H1 (cell line): ENCODE measurements around the gene CFHR1. TPM values are rescaled to one million over a fixed set of nuclear protein-coding genes. Genes with fewer than 3 reads are reported as not detected.
"Not testable (repeated sequence)": the region's sequence is repeated elsewhere in the genome, so short reads cannot be mapped to it uniquely, and the experiment has no call there.

ENCODE experiments used
- CTCF ChIA-PET: fragments of 300-600 bp; sonication (Branson Sonifier 250); formaldehyde crosslinking; loops from one replicate; lab custom pipeline; 2021; ENCODE audit not compliant: partially characterized antibody; lab: Charles Lee
- POLR2A ChIA-PET: fragments of 300-600 bp; sonication (Branson Sonifier 250); formaldehyde crosslinking; loops from one replicate; lab custom pipeline; 2021; ENCODE audit warnings: inconsistent platforms; ENCODE audit not compliant: partially characterized antibody; lab: Charles Lee
- DNase-seq, 2 experiments: peaks; one replicate each; pipeline versions ENCODE4 v3.0.0 to v3.0.0-alpha.2; 2010 to 2022; ENCODE audit warnings: low spot score in 2 of 2, low read depth in 1 of 2, mixed read lengths in 1 of 2
- FAIRE-seq: peaks from 2 replicates; lab custom pipeline; 2011; peaks lifted over from hg19 to GRCh38; lab: Jason Lieb, UNC
- H2AFZ ChIP-seq: 2 replicates; pipeline ENCODE4 v1.8.1; 2012; ENCODE audit warnings: low read length, inconsistent platforms
- H2AK5ac ChIP-seq: 2 replicates; pipeline ENCODE4 v1.6.1; 2013; ENCODE audit warnings: low read depth, low read length
- H2BK120ac ChIP-seq: replicated peaks from 2 replicates; pipeline ENCODE3; 2013; ENCODE audit warnings: low read depth, low read length, inconsistent platforms
- H2BK12ac ChIP-seq: 2 replicates; pipeline ENCODE4 v1.6.1; 2013; ENCODE audit warnings: low read depth, low read length
- H2BK15ac ChIP-seq: 2 replicates; pipeline ENCODE4 v1.6.1; 2013; ENCODE audit warnings: low read length
- H2BK20ac ChIP-seq: 2 replicates; pipeline ENCODE4 v1.6.1; 2013; ENCODE audit warnings: low read length
- H2BK5ac ChIP-seq: 2 replicates; pipeline ENCODE4 v1.6.1; 2013; ENCODE audit warnings: low read depth, low read length
- H3K14ac ChIP-seq: 2 replicates; pipeline ENCODE4 v1.6.1; 2013; ENCODE audit warnings: inconsistent platforms; ENCODE audit not compliant: insufficient read length
- H3K18ac ChIP-seq: 2 replicates; pipeline ENCODE4 v1.6.1; 2013; ENCODE audit warnings: low read length; ENCODE audit errors: extremely low read depth
- H3K23ac ChIP-seq: 2 replicates; pipeline ENCODE4 v1.6.1; 2013; ENCODE audit warnings: inconsistent platforms; ENCODE audit not compliant: insufficient read length
- H3K23me2 ChIP-seq: 2 replicates; pipeline ENCODE4 v1.6.1; 2013; ENCODE audit warnings: low read depth, low read length
- H3K27ac ChIP-seq: 2 replicates; pipeline ENCODE4 v1.6.1; 2011; ENCODE audit warnings: low read depth, low read length, inconsistent platforms
- H3K27me3 ChIP-seq, 4 experiments: replicated peaks in 1 of 4; 1 replicate in 1 of 4; 2 replicates in 3 of 4; pipeline versions ENCODE4 v1.6.1 to v1.8.1; 2011 to 2013; ENCODE audit warnings: low read length in 3 of 4, mild to moderate bottlenecking in 3 of 4, inconsistent platforms in 2 of 4, mixed read lengths in 2 of 4, moderate library complexity in 1 of 4; ENCODE audit not compliant: control insufficient read depth in 3 of 4, insufficient read depth in 3 of 4; ENCODE audit errors: extremely low read depth in 1 of 4
- H3K36me3 ChIP-seq, 4 experiments: 2 replicates each; pipeline versions ENCODE4 v1.6.1 to v1.8.1; 2011 to 2013; ENCODE audit warnings: mild to moderate bottlenecking in 4 of 4, low read length in 3 of 4, moderate library complexity in 2 of 4, control low read depth in 1 of 4, inconsistent platforms in 1 of 4; ENCODE audit not compliant: insufficient read depth in 4 of 4, control insufficient read depth in 2 of 4
- H3K4ac ChIP-seq: replicated peaks from 2 replicates; pipeline ENCODE3; 2013; ENCODE audit warnings: low read length, low read depth, mixed read lengths, inconsistent platforms; ENCODE audit not compliant: insufficient read length
- H3K4me1 ChIP-seq, 4 experiments: replicated peaks in 1 of 4; 1 replicate in 1 of 4; 2 replicates in 3 of 4; pipeline versions ENCODE4 v1.6.1 to v1.8.1; 2011 to 2013; ENCODE audit warnings: low read length in 3 of 4, inconsistent platforms in 2 of 4, mixed read lengths in 1 of 4; ENCODE audit not compliant: insufficient read depth in 4 of 4, control insufficient read depth in 3 of 4
- H3K4me2 ChIP-seq, 2 experiments: 2 replicates each; pipeline versions ENCODE4 v1.6.1 to v1.8.1; 2011 to 2013; ENCODE audit warnings: low read depth in 2 of 2, low read length in 2 of 2, control low read depth in 1 of 2, inconsistent platforms in 1 of 2, mild to moderate bottlenecking in 1 of 2; ENCODE audit not compliant: insufficient read depth in 1 of 2
- H3K4me3 ChIP-seq, 4 experiments: fragments of 200-600, 300-600 bp in 1 of 4; sonication (generic), shearing (Covaris generic), sonication (Bioruptor Twin) in 1 of 4; 2 replicates each; pipeline versions ENCODE4 v1.5.1 to v1.8.1; 2011 to 2016; ENCODE audit warnings: low read length in 4 of 4, low read depth in 3 of 4, control low read depth in 2 of 4, inconsistent platforms in 2 of 4, mild to moderate bottlenecking in 2 of 4, mixed read lengths in 1 of 4, moderate library complexity in 1 of 4; ENCODE audit not compliant: insufficient read depth in 2 of 4; ENCODE audit errors: extremely low read depth in 1 of 4
- H3K56ac ChIP-seq: replicated peaks from 2 replicates; pipeline ENCODE3; 2013; ENCODE audit warnings: low read depth, mild to moderate bottlenecking, mixed read lengths, low read length, inconsistent platforms; ENCODE audit not compliant: insufficient read length
- H3K79me1 ChIP-seq: 2 replicates; pipeline ENCODE4 v1.6.1; 2013; ENCODE audit warnings: low read depth, low read length, control low read depth
- H3K79me2 ChIP-seq, 2 experiments: 2 replicates each; pipeline versions ENCODE4 v1.6.1 to v1.8.1; 2012 to 2013; ENCODE audit warnings: low read length in 2 of 2, mild to moderate bottlenecking in 2 of 2, inconsistent platforms in 1 of 2; ENCODE audit not compliant: insufficient read depth in 2 of 2, control insufficient read depth in 1 of 2
- H3K9ac ChIP-seq, 4 experiments: replicated peaks in 1 of 4; 1 replicate in 1 of 4; 2 replicates in 3 of 4; pipeline versions ENCODE4 v1.6.1 to v1.8.1; 2011 to 2013; ENCODE audit warnings: low read depth in 3 of 4, low read length in 3 of 4, control low read depth in 2 of 4, mild to moderate bottlenecking in 2 of 4, moderate library complexity in 2 of 4, inconsistent platforms in 1 of 4; ENCODE audit errors: extremely low read depth in 1 of 4
- H3K9me3 ChIP-seq, 2 experiments: 2 replicates each; pipeline versions ENCODE4 v1.6.1 to v1.8.1; 2012 to 2013; ENCODE audit warnings: mild to moderate bottlenecking in 2 of 2, moderate library complexity in 2 of 2, control low read depth in 1 of 2, inconsistent platforms in 1 of 2, low read depth in 1 of 2, low read length in 1 of 2, mixed read lengths in 1 of 2; ENCODE audit not compliant: insufficient read depth in 2 of 2
- H4K20me1 ChIP-seq, 2 experiments: replicated peaks in 1 of 2; 2 replicates each; pipeline versions ENCODE3 to v1.8.1; 2011 to 2013; ENCODE audit warnings: inconsistent platforms in 2 of 2, low read length in 2 of 2, mild to moderate bottlenecking in 1 of 2; ENCODE audit not compliant: insufficient read depth in 2 of 2, control insufficient read depth in 1 of 2
- H4K5ac ChIP-seq: 2 replicates; pipeline ENCODE4 v1.6.1; 2013; ENCODE audit warnings: low read length, low read depth, mixed read lengths, inconsistent platforms; ENCODE audit not compliant: insufficient read length
- H4K8ac ChIP-seq: 2 replicates; pipeline ENCODE4 v1.8.0; 2013; ENCODE audit warnings: mild to moderate bottlenecking, moderate library complexity, low read length, inconsistent platforms; ENCODE audit not compliant: insufficient read depth; ENCODE audit errors: extremely low read depth
- H4K91ac ChIP-seq: replicated peaks from 2 replicates; pipeline ENCODE3; 2013; ENCODE audit warnings: low read length, mixed read lengths, inconsistent platforms; ENCODE audit not compliant: insufficient read length
- WGBS, 2 experiments: shearing (Covaris generic) in 1 of 2; methylation state at CpG; one replicate each; pipeline versions ENCODE4 v1.1.6 to v1.1.7; 2013 to 2015; ENCODE audit warnings: low lambda C conversion rate in 2 of 2, mixed read lengths in 2 of 2, inconsistent platforms in 1 of 2, low coverage in 1 of 2, missing lambda C conversion rate in 1 of 2; ENCODE audit not compliant: insufficient replicate concordance in 2 of 2, insufficient coverage in 1 of 2, insufficient read length in 1 of 2; ENCODE audit errors: extremely low coverage in 1 of 2, missing lambda C conversion rate in 1 of 2; 5-methylcytosine and 5-hydroxymethylcytosine counted together
- long read RNA-seq, 2 experiments: library from RNA in 1 of 2; library from capped mRNA in 1 of 2; stranded (forward); transcript quantifications; one replicate each; pipeline ENCODE4 v2.0.0, GENCODE V29; 2021; ENCODE audit warnings: inconsistent platforms in 1 of 2
- polyA minus RNA-seq, 3 experiments: library from RNA; depleted of rRNA, polyadenylated mRNA; stranded (reverse); fragments of >200 nt; gene quantifications; 1 replicate in 2 of 3; 2 replicates in 1 of 3; pipeline ENCODE4 v1.2.3, GENCODE V29; 2011
- polyA plus RNA-seq, 7 experiments: library from polyadenylated mRNA; depleted of rRNA in 3 of 7; stranded (reverse) in 5 of 7; unstranded in 2 of 7; fragments of >200 nt in 5 of 7; fragments of 200-250 nt in 2 of 7; gene quantifications; 1 replicate in 5 of 7; 2 replicates in 1 of 7; 4 replicates in 1 of 7; pipeline versions ENCODE4 v1.2.1 to v1.2.3, GENCODE V29; 2011 to 2013; ENCODE audit warnings: missing spikeins in 2 of 7, mixed read lengths in 2 of 7
- total RNA-seq: library from RNA; stranded (reverse); fragmentation: NEBNext Ultra II Directional; extraction: Animal tissue kit (Norgen Biotek cat#: 25700); gene quantifications from 2 replicates; pipeline ENCODE4 v1.2.1, GENCODE V29; 2021

Gene CFHR1
- total RNA-seq: not detected in 2 replicates
- not detected in 2 replicates for polyA plus RNA-seq (2011; rRNA removed)
- polyA plus RNA-seq (2011; cell fraction: cytosol; rRNA removed): not detected
- polyA plus RNA-seq (2011; cell fraction: nucleus; rRNA removed): not detected
- polyA plus RNA-seq (2012, experiment 1 of 2): not detected in 4 replicates
- not detected for polyA plus RNA-seq (2012, experiment 2 of 2)
- not detected for polyA plus RNA-seq (2013, experiment 1 of 2)
- polyA plus RNA-seq (2013, experiment 2 of 2): not detected
- not detected in 2 replicates for polyA minus RNA-seq (2011; rRNA and poly(A)+ RNA removed)
- not detected for polyA minus RNA-seq (2011; cell fraction: cytosol; rRNA and poly(A)+ RNA removed)
- not detected for polyA minus RNA-seq (2011; cell fraction: nucleus; rRNA and poly(A)+ RNA removed)
- long read RNA-seq, experiment 1: 0 reads
- long read RNA-seq, experiment 2: 0 reads

- H3K27me3 ChIP-seq, H3K23me2 ChIP-seq, DNase-seq, H2BK5ac ChIP-seq, H3K79me1 ChIP-seq, H4K8ac ChIP-seq, H3K14ac ChIP-seq, FAIRE-seq, H2AFZ ChIP-seq, H2BK12ac ChIP-seq, CTCF ChIA-PET, H3K4me3 ChIP-seq, H3K56ac ChIP-seq, H3K9ac ChIP-seq, H4K5ac ChIP-seq, H4K91ac ChIP-seq, H4K20me1 ChIP-seq, POLR2A ChIA-PET, H3K4me2 ChIP-seq, H3K27ac ChIP-seq, H3K79me2 ChIP-seq, H2BK120ac ChIP-seq, H3K36me3 ChIP-seq, H3K23ac ChIP-seq, H3K9me3 ChIP-seq, H3K4ac ChIP-seq, H2BK15ac ChIP-seq, H3K4me1 ChIP-seq, H2AK5ac ChIP-seq, H3K18ac ChIP-seq, H2BK20ac ChIP-seq: not testable (repeated sequence)
- WGBS, 2 experiments: no CpG with 5 or more reads among the region's 1 CpG
These were observed at the start of gene CFHR1 for GRCh38 chr1:196819531-196819930. CFHR1 (plus strand) TSS chr1:196819731; CDS start chr1:196819845, 114 bp downstream.
